Mesenchymal stem cell (in vitro differentiated cells and primary cell): ENCODE results near the gene ZNF546.

Experiments
- DNase-seq: peaks from one replicate; pipeline ENCODE4 v3.0.0-alpha.2; 2013
- H2AFZ ChIP-seq: one replicate; pipeline ENCODE4 v1.6.1; 2013; ENCODE audit warnings: low read depth, mild to moderate bottlenecking, control low read depth, inconsistent platforms, low read length, moderate library complexity
- H2AK5ac ChIP-seq: 2 replicates; pipeline ENCODE4 v1.6.1; 2013; ENCODE audit warnings: low read length, moderate library complexity, mild to moderate bottlenecking, inconsistent platforms; ENCODE audit not compliant: severe bottlenecking
- H2BK120ac ChIP-seq: one replicate; pipeline ENCODE4 v1.6.1; 2013; ENCODE audit warnings: low read depth, mild to moderate bottlenecking, inconsistent platforms, low read length, moderate library complexity
- H2BK12ac ChIP-seq, 2 experiments: one replicate each; pipeline ENCODE4 v1.6.1; 2013; ENCODE audit warnings: inconsistent platforms in 2 of 2, low read length in 2 of 2, mild to moderate bottlenecking in 2 of 2, moderate library complexity in 2 of 2, control low read depth in 1 of 2
- H2BK15ac ChIP-seq: one replicate; pipeline ENCODE4 v1.6.1; 2013; ENCODE audit warnings: mild to moderate bottlenecking, low read depth, inconsistent platforms; ENCODE audit not compliant: poor library complexity, severe bottlenecking
- H2BK5ac ChIP-seq: 2 replicates; pipeline ENCODE4 v1.6.1; 2013; ENCODE audit warnings: low read depth, mild to moderate bottlenecking, low read length, control low read depth, inconsistent platforms; ENCODE audit not compliant: poor library complexity, severe bottlenecking
- H3K14ac ChIP-seq, 2 experiments: one replicate each; pipeline ENCODE4 v1.6.1; 2013; ENCODE audit warnings: inconsistent platforms in 2 of 2, low read length in 2 of 2, control low read depth in 1 of 2, mild to moderate bottlenecking in 1 of 2, moderate library complexity in 1 of 2
- H3K18ac ChIP-seq, 2 experiments: one replicate each; pipeline ENCODE4 v1.6.1; 2013; ENCODE audit warnings: inconsistent platforms in 2 of 2, low read length in 2 of 2, control low read depth in 1 of 2, low read depth in 1 of 2, mild to moderate bottlenecking in 1 of 2
- H3K23ac ChIP-seq, 2 experiments: one replicate each; pipeline ENCODE4 v1.6.1; 2013; ENCODE audit warnings: inconsistent platforms in 2 of 2, low read length in 2 of 2, mild to moderate bottlenecking in 2 of 2, moderate library complexity in 2 of 2, control low read depth in 1 of 2
- H3K27ac ChIP-seq: 2 replicates; pipeline ENCODE4 v1.5.1; 2013; ENCODE audit warnings: mild to moderate bottlenecking, moderate library complexity, low read length, control low read depth, inconsistent platforms; ENCODE audit not compliant: poor library complexity, severe bottlenecking
- H3K27me3 ChIP-seq, 2 experiments: 2 replicates each; pipeline versions ENCODE4 v1.6.1 to v1.7.0; 2013; ENCODE audit warnings: low read length in 2 of 2, mild to moderate bottlenecking in 2 of 2, moderate library complexity in 2 of 2, control low read depth in 1 of 2, inconsistent platforms in 1 of 2; ENCODE audit not compliant: control insufficient read depth in 1 of 2, insufficient read depth in 1 of 2
- H3K36me3 ChIP-seq, 2 experiments: 2 replicates each; pipeline versions ENCODE4 v1.6.1 to v1.7.0; 2013; ENCODE audit warnings: low read length in 2 of 2, control low read depth in 1 of 2, inconsistent platforms in 1 of 2, low read depth in 1 of 2, mild to moderate bottlenecking in 1 of 2; ENCODE audit not compliant: insufficient read depth in 2 of 2, control insufficient read depth in 1 of 2
- H3K4ac ChIP-seq, 2 experiments: one replicate each; pipeline ENCODE4 v1.6.1; 2013; ENCODE audit warnings: inconsistent platforms in 2 of 2, low read length in 2 of 2, mild to moderate bottlenecking in 2 of 2, moderate library complexity in 2 of 2, control low read depth in 1 of 2, low read depth in 1 of 2
- H3K4me1 ChIP-seq: 2 replicates; pipeline ENCODE4 v1.6.1; 2013; ENCODE audit warnings: low read depth, low read length, control low read depth; ENCODE audit not compliant: control insufficient read depth, insufficient read depth
- H3K4me2 ChIP-seq: 2 replicates; pipeline ENCODE4 v1.6.1; 2013; ENCODE audit warnings: low read length, mild to moderate bottlenecking, inconsistent platforms; ENCODE audit not compliant: poor library complexity, severe bottlenecking
- H3K4me3 ChIP-seq, 2 experiments: 2 replicates each; pipeline versions ENCODE4 v1.5.1 to v1.7.0; 2013; ENCODE audit warnings: low read length in 2 of 2, mild to moderate bottlenecking in 2 of 2, control low read depth in 1 of 2, low read depth in 1 of 2; ENCODE audit not compliant: insufficient read depth in 1 of 2
- H3K79me1 ChIP-seq: replicated peaks from 2 replicates; pipeline ENCODE4 v1.6.1; 2013; ENCODE audit warnings: mild to moderate bottlenecking, control low read depth, low read length, inconsistent platforms; ENCODE audit not compliant: poor library complexity, severe bottlenecking
- H3K9ac ChIP-seq: 2 replicates; pipeline ENCODE4 v1.7.0; 2013; ENCODE audit warnings: mild to moderate bottlenecking, low read length, moderate library complexity
- H3K9me3 ChIP-seq: 2 replicates; pipeline ENCODE4 v1.7.0; 2013; ENCODE audit warnings: mild to moderate bottlenecking, low read length; ENCODE audit not compliant: control insufficient read depth
- H4K8ac ChIP-seq: one replicate; pipeline ENCODE4 v1.6.1; 2013; ENCODE audit warnings: inconsistent platforms, mild to moderate bottlenecking, low read length, moderate library complexity
- H4K91ac ChIP-seq: one replicate; pipeline ENCODE4 v1.6.1; 2013; ENCODE audit warnings: mild to moderate bottlenecking, low read length, inconsistent platforms
- WGBS: methylation state at CpG from one replicate; pipeline ENCODE4 v1.1.7; 2013; ENCODE audit warnings: mixed read lengths; 5-methylcytosine and 5-hydroxymethylcytosine counted together

The ZNF546 gene

DNA sequence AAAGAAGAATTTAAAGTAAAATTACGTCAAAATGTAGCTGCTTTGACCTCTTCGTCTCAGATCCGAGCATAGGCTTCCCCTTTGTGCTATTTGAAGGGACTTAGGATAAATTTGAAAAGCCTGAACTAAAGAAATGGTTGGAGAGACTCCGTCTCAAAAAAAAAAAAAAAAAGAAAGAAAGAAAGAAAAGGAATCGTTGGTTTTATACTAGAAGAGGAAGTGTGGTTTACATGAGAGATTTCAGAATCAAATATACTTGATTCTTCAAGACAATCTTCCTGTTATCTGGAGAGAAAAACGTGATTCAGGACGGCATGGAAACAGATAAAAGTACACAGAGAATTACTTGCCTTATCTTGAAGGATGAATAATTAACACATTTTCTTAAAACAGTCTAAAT lies 59.6 kb downstream of the ZNF546 start:
- WGBS = 17% methylated on average over 5 of the region's 7 CpGs

GRCh38 chr19:40057166-40057565 lies 60.3 kb downstream of the ZNF546 start:
- no peak overlapping the region for H4K91ac ChIP-seq
- H3K23ac ChIP-seq = no peak overlapping the region
- H3K27ac ChIP-seq = no peak overlapping the region
- peaks cover 2% of the 10 kb centered on the region for H3K4me1 ChIP-seq
- H3K4me2 ChIP-seq = no peak overlapping the region
- DNase-seq = no peak
- WGBS = no CpG with 5 or more reads among the region's 1 CpG
- no peaks in the 10 kb centered on the region for H3K27me3 ChIP-seq
- H2AFZ ChIP-seq = no peak overlapping the region
- no peak overlapping the region for H2BK5ac ChIP-seq
- H3K4me3 ChIP-seq = peak overlapping the region in 1 of 2 experiments; percentile 99
- H3K9ac ChIP-seq = peak overlapping the region; percentile 91
- H3K14ac ChIP-seq = no peak overlapping the region
- peaks cover 16% of the 10 kb centered on the region for H3K9me3 ChIP-seq
- no peak overlapping the region for H2BK12ac ChIP-seq
- no peak overlapping the region for H3K4ac ChIP-seq
- H4K8ac ChIP-seq = no peak overlapping the region
- no peaks in the 10 kb centered on the region for H3K36me3 ChIP-seq
- peaks cover 8% of the 10 kb centered on the region for H3K79me1 ChIP-seq
- H2AK5ac ChIP-seq = no peak overlapping the region
- H3K18ac ChIP-seq = no peak overlapping the region
- no peak overlapping the region for H2BK15ac ChIP-seq
- H2BK120ac ChIP-seq = no peak overlapping the region

More for the DNA sequence above, 59.6 kb downstream of the ZNF546 start:
- Histone ChIP-seq H3K4me3 (peak overlapping the region in 1 of 2 experiments; percentile 99), H2AFZ (no peak overlapping the region), H2BK15ac (no peak overlapping the region), H2AK5ac (no peak overlapping the region), H3K79me1 (peaks cover 10% of the 10 kb centered on the region), H3K27ac (no peak overlapping the region), H3K4me1 (peaks cover 2% of the 10 kb centered on the region), H3K23ac (no peak overlapping the region), H3K9me3 (peaks cover 16% of the 10 kb centered on the region), H4K8ac (no peak overlapping the region), H3K4me2 (peak overlapping the region; percentile 77), H2BK12ac (no peak overlapping the region), H2BK120ac (no peak overlapping the region), H3K36me3 (no peaks in the 10 kb centered on the region), H4K91ac (no peak overlapping the region), H2BK5ac (no peak overlapping the region), H3K9ac (peak overlapping the region; percentile 91), H3K18ac (no peak overlapping the region), H3K4ac (no peak overlapping the region), H3K14ac (no peak overlapping the region), H3K27me3 (no peaks in the 10 kb centered on the region)
- no peak for DNase-seq

- H3K36me3 ChIP-seq = no peaks in the 10 kb centered on the region
- no peak overlapping the region for H2AFZ ChIP-seq
- no peak overlapping the region for H2BK120ac ChIP-seq
- no peak overlapping the region for H3K4me2 ChIP-seq
- H3K9me3 ChIP-seq = peaks cover 23% of the 10 kb centered on the region
- H3K4ac ChIP-seq = no peak overlapping the region
- H3K18ac ChIP-seq = no peak overlapping the region
- WGBS = no CpG with 5 or more reads among the region's 1 CpG
- H2AK5ac ChIP-seq = no peak overlapping the region
- no peak overlapping the region for H3K14ac ChIP-seq
- H2BK5ac ChIP-seq = no peak overlapping the region
- peaks cover 2% of the 10 kb centered on the region for H3K4me1 ChIP-seq
- H4K91ac ChIP-seq = no peak overlapping the region
- H4K8ac ChIP-seq = no peak overlapping the region
- no peak overlapping the region for H3K27ac ChIP-seq
- H3K79me1 ChIP-seq = peaks cover 5% of the 10 kb centered on the region
- H3K4me3 ChIP-seq = no peak overlapping the region
- no peak overlapping the region for H2BK15ac ChIP-seq
- H2BK12ac ChIP-seq = no peak overlapping the region
- H3K27me3 ChIP-seq = no peaks in the 10 kb centered on the region
- H3K23ac ChIP-seq = no peak overlapping the region
- no peak for DNase-seq
- H3K9ac ChIP-seq = no peak overlapping the region
These were observed 62.8 kb downstream of the ZNF546 start for GRCh38 chr19:40059624-40060023.

GRCh38 chr19:40070058-40070457 lies 73.2 kb downstream of the ZNF546 start:
- Histone ChIP-seq H2BK12ac (no peak overlapping the region), H3K27me3 (no peaks in the 10 kb centered on the region), H2BK15ac (no peak overlapping the region), H4K8ac (no peak overlapping the region), H3K9ac (no peak overlapping the region), H3K4ac (no peak overlapping the region), H2BK120ac (no peak overlapping the region), H3K79me1 (no peaks in the 10 kb centered on the region), H3K23ac (no peak overlapping the region), H3K14ac (no peak overlapping the region), H3K4me1 (no peaks in the 10 kb centered on the region), H3K4me3 (no peak overlapping the region), H2AFZ (no peak overlapping the region), H3K9me3 (peaks cover 49% of the 10 kb centered on the region), H4K91ac (no peak overlapping the region), H3K27ac (no peak overlapping the region), H3K18ac (no peak overlapping the region), H2AK5ac (no peak overlapping the region), H2BK5ac (no peak overlapping the region), H3K36me3 (peaks cover 3 to 25% of the 10 kb centered on the region in 2 experiments), H3K4me2 (no peak overlapping the region)
- WGBS = no CpG with 5 or more reads among the region's 1 CpG
- DNase-seq = no peak
